Activated CD4-positive, alpha-beta T cell treated with anti-CD3 and anti-CD28 coated beads, Interleukin-2, amount 10 ng/mL, durations not matched to agents 24 days and 14 days (primary cell): ENCODE results near the gene SLC19A1. TPM values are rescaled to one million over a fixed set of nuclear protein-coding genes. Genes with fewer than 3 reads are reported as not detected.

ENCODE experiments used
- DNase-seq: peaks from one replicate; pipeline ENCODE4 v3.0.0; 2022
- H3K27ac Mint-ChIP-seq: one replicate; pipeline ENCODE4 v1.8.0; 2022; ENCODE audit warnings: mild to moderate bottlenecking, mixed read lengths
- H3K27me3 Mint-ChIP-seq: one replicate; pipeline ENCODE4 v1.8.0; 2022; ENCODE audit warnings: mixed read lengths
- H3K36me3 Mint-ChIP-seq: one replicate; pipeline ENCODE4 v1.8.0; 2022; ENCODE audit warnings: low read depth, mild to moderate bottlenecking, mixed read lengths
- H3K4me1 Mint-ChIP-seq: one replicate; pipeline ENCODE4 v1.8.0; 2021; ENCODE audit warnings: mixed read lengths
- H3K4me3 Mint-ChIP-seq: one replicate; pipeline ENCODE4 v1.8.0; 2022; ENCODE audit warnings: mild to moderate bottlenecking, moderate library complexity, mixed read lengths
- H3K9me3 Mint-ChIP-seq: one replicate; pipeline ENCODE4 v1.8.0; 2021; ENCODE audit warnings: mixed read lengths
- intact Hi-C: fragments of 100-400 bp; cut with micrococcal nuclease; formaldehyde crosslinking; loops from one replicate; pipeline ENCODE4 v1.15.1; 2023
- total RNA-seq: library from RNA; stranded (reverse); gene quantifications from 2 replicates; pipeline ENCODE4 v1.2.3, GENCODE V29; 2022

The SLC19A1 gene
- 100 and 102 TPM in 2 replicates for total RNA-seq

DNA sequence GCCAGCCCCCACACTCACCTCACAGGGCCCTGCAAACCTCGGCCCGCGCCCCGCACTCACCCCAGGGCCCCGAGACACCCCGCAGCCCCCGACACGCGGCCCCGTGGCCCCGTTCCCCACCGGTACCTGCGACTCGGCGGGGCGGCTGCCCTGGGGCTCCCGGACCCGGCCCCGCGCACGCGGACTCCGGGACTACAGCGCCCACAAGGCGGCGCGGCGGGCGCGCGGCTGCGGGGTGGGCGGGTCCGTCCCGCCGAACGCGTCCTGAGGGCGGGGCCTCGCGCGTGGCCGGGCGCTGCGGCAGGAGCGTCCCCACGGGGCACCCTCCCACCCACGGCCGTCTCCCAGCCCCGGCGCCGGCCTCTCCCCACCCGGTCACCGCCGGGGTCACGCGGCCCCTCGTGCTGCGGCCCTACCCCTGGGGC lies at the start of gene SLC19A1:
Gene SLC19A1 (minus strand): TSS at position 199 of the 425 bp plus-strand sequence. CDS start 4,481 bp downstream, outside the sequence.
- H3K4me3 Mint-ChIP-seq: peak within 1 kb of the TSS; percentile 84
- intact Hi-C loops: no loop called here
- H3K9me3 Mint-ChIP-seq: no peaks in the 10 kb centered on the region
- DNase-seq: peak; percentile 95
- peaks cover 16% of the 10 kb centered on the region for H3K36me3 Mint-ChIP-seq
- no peaks in the 10 kb centered on the region for H3K27me3 Mint-ChIP-seq
- peak within 1 kb of the TSS; percentile 84 for H3K27ac Mint-ChIP-seq
- H3K4me1 Mint-ChIP-seq: peaks cover 11% of the 10 kb centered on the region

DNA sequence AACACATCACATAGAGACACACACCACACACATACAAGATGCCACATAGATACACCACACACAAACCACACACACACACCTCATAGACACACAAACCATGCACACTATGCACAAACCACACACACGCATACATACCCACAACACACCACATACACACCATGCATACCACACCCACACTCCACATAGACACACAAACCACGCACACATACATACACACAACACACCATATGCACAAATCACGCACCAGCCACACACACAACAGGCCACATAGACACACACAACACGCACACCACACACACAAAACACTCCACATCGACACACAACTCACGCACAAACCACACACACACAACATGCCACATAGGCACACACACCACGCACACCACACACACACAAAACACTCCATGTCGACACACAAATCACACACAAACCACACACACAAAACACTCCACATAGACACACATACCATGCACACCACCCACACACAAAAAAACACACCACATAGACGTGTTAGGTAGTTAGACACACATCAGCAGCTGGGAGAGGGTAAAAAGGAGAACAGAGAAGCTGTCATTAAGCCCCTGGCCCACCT lies 49.5 kb upstream of the SLC19A1 start:
- H3K4me3 Mint-ChIP-seq: no peak overlapping the region
- DNase-seq: no peak
- intact Hi-C loops: loop anchor here (1.0 to 2.0 kb wide), 4 partner anchors 23 to 227 kb away; no protein-coding TSS in a partner anchor
- peaks cover 16% of the 10 kb centered on the region for H3K4me1 Mint-ChIP-seq
- peaks cover 21% of the 10 kb centered on the region for H3K27me3 Mint-ChIP-seq
- peaks cover 2% of the 10 kb centered on the region for H3K36me3 Mint-ChIP-seq
- peaks cover 20% of the 10 kb centered on the region for H3K9me3 Mint-ChIP-seq
- H3K27ac Mint-ChIP-seq: no peak overlapping the region

DNA sequence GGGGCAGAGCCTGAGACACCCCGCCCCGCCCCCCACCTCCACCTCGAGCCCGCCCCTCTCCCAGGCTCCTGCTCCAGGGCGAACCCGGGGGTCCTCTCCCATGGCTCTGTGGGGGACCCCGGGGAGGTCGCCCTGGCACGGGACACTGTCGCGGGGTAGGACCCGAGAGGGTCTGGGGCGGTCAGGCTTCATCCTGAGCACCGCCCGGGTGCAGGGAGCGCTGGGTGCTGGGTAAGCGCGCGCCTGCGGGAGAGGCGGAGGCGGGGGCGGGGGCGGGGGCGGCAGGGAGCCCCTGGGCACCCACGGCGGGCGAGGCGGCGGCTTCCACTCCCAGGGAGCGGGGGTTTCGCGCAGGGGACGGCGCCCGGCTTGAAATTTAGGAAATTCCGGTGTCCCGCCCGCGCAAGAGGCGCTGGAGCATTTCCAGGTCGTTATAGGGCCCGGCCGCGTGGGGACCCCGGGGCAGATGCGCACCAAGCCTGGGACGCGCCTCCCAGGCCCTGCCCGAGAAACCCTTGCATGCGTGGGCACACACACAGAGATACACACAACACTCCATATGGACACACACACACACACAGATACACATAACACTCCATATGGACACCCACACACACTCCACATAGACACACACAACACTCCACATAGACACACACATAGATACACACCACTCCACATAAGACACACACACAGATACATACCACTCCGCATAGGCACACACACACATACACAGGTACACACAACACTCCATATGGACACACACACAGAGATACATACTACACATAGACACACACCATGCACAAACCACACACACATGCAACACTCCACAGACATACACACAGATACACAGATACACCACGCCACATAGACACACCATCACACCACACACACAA lies 48.7 kb upstream of the SLC19A1 start:
- Mint-ChIP-seq H3K27ac (no peak overlapping the region), H3K36me3 (peaks cover 2% of the 10 kb centered on the region), H3K4me1 (peaks cover 12% of the 10 kb centered on the region), H3K4me3 (no peak overlapping the region), H3K9me3 (peaks cover 26% of the 10 kb centered on the region), H3K27me3 (peaks cover 22% of the 10 kb centered on the region)
- peak; percentile 88 for DNase-seq
- intact Hi-C loops: loop anchor here (1.0 kb wide), 1 partner anchor 52 kb away; the partner anchor contains the start of gene PCBP3

DNA sequence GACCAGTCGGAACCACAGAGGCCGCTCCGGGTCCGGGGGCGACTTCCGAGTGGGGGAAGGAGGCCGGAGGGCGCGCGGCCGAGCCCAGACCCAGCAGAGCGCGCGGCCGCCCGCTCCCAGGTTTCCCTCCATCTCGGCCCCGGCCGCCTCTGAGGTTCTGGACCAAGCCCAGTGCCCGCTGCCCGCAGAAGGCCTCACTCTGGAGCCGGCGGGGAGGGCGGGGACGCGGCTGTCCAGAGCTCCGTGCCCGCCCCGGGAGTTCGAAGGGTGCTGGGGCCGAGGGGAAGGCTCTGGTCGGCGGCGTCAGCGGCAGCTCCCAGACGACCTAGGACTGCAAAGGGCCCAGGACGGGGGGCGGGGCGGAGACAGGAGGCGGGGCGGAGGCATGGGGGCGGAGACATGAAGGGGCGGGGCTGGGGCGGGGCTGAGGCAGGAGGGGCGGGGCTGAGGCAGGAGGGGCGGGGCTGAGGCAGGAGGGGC lies 48.0 kb upstream of the SLC19A1 start:
- Mint-ChIP-seq H3K9me3 (peaks cover 29% of the 10 kb centered on the region), H3K4me1 (peaks cover 12% of the 10 kb centered on the region), H3K36me3 (peaks cover 2% of the 10 kb centered on the region), H3K27me3 (peaks cover 22% of the 10 kb centered on the region), H3K27ac (no peak overlapping the region), H3K4me3 (peak overlapping the region; percentile 58)
- intact Hi-C loops: loop anchor here (1.0 kb wide), 1 partner anchor 53 kb away; the partner anchor contains the start of gene PCBP3
- DNase-seq: peak; percentile 91

DNA sequence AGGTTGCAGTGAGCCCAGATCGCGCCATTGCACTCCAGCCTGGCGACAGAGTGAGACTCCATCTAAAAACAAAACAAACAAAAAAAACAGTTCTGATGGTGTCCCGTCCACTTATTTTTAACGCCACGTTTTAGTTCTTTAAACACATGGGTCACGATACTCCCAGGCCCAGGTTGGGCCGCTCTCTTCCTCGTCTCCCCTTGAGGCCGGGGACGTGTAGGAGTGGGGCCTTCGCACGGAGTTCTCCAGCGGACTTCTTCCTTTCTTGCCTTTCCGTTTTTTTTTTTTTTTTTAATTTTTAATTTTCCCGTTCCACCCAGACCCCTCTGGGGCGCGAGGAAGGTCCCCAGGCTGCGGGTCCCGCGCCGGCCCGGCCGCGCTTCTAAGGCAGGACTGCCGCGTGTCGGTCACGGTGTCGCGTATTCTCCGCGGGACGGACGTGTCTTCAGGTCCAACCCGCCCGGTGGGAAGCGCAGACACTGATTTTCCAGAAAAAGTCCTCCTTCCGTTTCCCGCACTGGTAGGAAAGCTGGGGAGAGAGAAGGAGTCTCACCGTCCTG lies 47.5 kb upstream of the SLC19A1 start:
- Mint-ChIP-seq H3K4me3 (no peak overlapping the region), H3K9me3 (peaks cover 30% of the 10 kb centered on the region), H3K27me3 (peaks cover 22% of the 10 kb centered on the region), H3K4me1 (peaks cover 12% of the 10 kb centered on the region), H3K27ac (no peak overlapping the region), H3K36me3 (peaks cover 2% of the 10 kb centered on the region)
- no peak for DNase-seq
- intact Hi-C loops: loop anchor here (1.0 kb wide), 1 partner anchor 54 kb away; the partner anchor contains the start of gene PCBP3

DNA sequence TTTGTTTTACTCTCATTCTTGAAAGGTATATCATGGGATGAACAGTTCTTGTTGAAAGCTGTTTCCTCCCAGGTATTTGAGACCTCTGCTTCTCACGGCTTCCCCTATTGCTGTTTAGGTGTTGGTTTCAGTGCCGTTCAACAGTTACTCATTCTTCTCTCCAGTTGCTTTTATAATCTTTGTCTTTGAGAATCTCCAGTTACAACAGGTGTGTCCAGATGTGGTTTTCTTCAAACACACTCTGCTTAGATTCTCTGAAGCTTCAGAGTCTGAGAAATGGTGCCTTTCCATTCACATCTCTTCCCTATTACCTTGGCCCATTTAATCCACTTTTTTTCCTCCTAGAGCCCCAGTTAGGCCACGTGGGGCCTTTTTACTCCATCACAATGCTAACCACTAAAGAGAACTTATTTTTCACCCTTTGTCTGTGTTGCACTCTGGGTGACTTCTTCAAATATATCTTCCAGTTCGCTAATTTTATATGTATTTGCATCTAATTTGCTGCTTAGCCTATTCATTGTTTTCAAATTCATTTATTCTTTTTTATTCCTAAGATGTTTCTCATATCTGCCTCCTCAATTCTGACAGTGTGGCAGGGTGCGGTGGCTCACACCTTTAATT lies 46.7 kb upstream of the SLC19A1 start:
- Mint-ChIP-seq H3K27ac (no peak overlapping the region), H3K4me3 (no peak overlapping the region), H3K36me3 (peaks cover 3% of the 10 kb centered on the region), H3K9me3 (peaks cover 36% of the 10 kb centered on the region), H3K27me3 (peaks cover 22% of the 10 kb centered on the region), H3K4me1 (peaks cover 7% of the 10 kb centered on the region)
- intact Hi-C loops: no loop called here
- DNase-seq: no peak

DNA sequence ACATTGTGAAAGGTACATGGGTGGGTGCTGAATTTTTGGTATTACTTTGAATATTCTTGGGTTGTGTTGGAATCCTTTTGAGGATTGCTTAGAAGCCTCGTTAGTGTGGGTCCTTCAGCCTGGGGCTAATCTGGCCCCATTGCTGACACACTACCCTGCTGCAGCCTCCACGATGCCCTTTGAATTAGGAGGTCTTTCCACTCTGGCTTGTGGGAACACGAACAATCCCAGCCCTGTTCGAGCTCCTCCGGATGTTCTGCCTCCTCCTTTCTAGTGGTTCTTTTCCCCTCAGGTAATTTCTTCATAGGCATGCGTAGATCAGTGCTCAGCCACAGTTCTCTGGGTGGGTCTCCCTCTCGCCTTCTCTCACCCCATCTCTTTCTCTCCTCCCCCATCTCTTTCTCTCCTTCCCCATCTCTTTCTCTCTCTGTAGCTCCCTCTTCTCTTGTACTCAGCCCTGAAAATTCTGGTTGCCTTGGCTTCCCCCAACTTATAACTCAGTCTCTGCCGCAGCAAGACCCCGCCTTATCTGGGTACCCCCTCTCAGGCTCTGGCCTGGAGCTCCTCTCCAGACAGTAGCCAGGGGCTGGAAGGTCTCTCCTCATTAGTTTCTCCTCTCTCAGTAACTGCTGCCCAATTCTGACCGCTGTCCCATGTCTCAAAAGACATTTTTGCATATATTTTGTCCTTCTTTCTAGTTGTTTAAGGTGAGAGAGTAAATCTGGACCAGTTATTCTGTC lies 46.0 kb upstream of the SLC19A1 start:
- Mint-ChIP-seq H3K27me3 (peaks cover 22% of the 10 kb centered on the region), H3K9me3 (peaks cover 36% of the 10 kb centered on the region), H3K36me3 (peaks cover 3% of the 10 kb centered on the region), H3K4me3 (no peak overlapping the region), H3K4me1 (peaks cover under 1% of the 10 kb centered on the region), H3K27ac (no peak overlapping the region)
- DNase-seq: no peak
- intact Hi-C loops: no loop called here

DNA sequence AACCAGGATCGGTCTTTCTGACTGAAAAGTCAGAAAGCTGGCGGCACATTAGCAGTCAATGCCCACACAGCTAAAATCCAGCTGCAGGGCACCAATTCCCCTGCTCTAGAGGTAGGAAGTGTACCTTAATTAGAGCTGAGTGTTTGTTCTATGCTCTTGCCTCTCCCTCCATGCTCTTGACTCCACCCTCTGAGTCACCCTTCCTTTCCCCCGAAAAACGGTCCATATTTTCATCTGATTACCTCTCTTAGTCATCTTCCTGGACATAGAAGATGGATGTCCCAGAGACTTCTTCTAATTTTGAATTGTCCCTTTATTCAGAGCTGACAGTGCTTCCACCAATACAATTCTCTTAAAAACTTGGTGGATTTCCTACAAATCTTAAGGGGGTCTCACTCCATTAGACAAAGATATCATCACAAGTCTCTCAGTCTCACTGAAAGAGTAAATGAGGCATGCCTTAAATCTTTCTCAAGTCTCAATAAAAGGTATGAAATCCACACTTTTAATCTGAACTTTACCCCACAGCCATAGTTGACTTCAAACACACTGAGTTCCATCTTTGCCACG lies 44.1 kb upstream of the SLC19A1 start:
- peaks cover 25% of the 10 kb centered on the region for H3K27me3 Mint-ChIP-seq
- peaks cover 3% of the 10 kb centered on the region for H3K36me3 Mint-ChIP-seq
- no peak overlapping the region for H3K4me3 Mint-ChIP-seq
- H3K9me3 Mint-ChIP-seq: peaks cover 40% of the 10 kb centered on the region
- no peak overlapping the region for H3K27ac Mint-ChIP-seq
- intact Hi-C loops: no loop called here
- DNase-seq: no peak
- H3K4me1 Mint-ChIP-seq: no peaks in the 10 kb centered on the region

DNA sequence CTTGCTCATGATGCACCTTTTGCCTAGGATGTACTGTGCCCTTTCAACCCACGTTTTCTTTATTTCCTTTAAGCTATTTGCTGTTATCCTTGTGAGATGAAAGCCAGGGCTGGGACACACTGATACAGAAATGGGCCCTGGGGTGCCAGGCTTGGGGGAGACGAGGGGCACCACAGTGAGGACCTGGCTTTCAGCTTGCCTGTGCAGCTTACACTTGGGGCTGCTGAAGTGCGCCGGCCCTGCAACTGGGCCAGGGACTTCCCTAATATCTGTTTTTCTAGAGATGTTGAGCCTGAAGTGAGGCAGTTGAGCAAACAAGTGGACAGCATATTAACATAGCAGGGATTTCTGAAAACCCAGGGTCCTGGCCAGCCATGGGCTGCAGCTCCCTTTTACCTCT lies 42.5 kb upstream of the SLC19A1 start:
- peaks cover 40% of the 10 kb centered on the region for H3K9me3 Mint-ChIP-seq
- no peak for DNase-seq

DNA sequence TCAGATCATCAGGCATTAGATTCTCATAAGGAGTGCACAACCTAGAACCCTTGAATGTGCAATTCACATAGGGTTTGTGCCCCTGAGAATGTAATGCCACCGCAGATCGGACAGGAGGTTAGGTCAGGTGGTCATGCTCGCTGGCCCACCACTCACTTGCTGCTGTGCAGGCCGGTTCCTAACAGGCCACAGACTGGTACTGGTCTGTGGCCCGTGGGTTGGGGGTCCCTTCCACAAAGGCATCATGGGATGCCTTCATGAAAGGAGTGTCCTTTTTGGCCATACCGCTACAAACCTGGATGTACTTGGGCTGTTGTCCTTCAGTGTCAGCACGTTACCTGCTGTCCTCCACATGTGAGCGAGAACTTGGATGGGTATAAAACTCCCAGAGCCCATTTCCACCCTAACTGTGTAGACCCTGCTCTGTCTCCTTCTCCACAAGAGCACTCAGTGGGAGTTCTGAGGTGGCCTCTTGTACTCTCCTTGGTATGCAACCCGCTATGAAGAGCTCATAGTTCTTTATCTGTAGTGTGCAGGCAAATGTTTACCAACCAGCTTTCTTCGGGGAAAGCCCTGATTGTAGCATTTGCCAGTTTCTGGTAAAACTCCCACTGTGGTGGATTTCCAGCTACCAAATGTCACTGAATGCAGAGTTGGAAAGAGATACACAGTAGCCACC lies 41.7 kb upstream of the SLC19A1 start:
- Mint-ChIP-seq H3K9me3 (peaks cover 40% of the 10 kb centered on the region), H3K4me3 (no peak overlapping the region), H3K4me1 (no peaks in the 10 kb centered on the region), H3K27me3 (peaks cover 22% of the 10 kb centered on the region), H3K36me3 (peaks cover 3% of the 10 kb centered on the region), H3K27ac (no peak overlapping the region)
- intact Hi-C loops: no loop called here
- no peak for DNase-seq

More for the DNA sequence above, 42.5 kb upstream of the SLC19A1 start:
- H3K27me3 Mint-ChIP-seq: peaks cover 25% of the 10 kb centered on the region
- peaks cover 3% of the 10 kb centered on the region for H3K36me3 Mint-ChIP-seq
- no peak overlapping the region for H3K4me3 Mint-ChIP-seq
- no peak overlapping the region for H3K27ac Mint-ChIP-seq
- no peaks in the 10 kb centered on the region for H3K4me1 Mint-ChIP-seq
- intact Hi-C loops: no loop called here

DNA sequence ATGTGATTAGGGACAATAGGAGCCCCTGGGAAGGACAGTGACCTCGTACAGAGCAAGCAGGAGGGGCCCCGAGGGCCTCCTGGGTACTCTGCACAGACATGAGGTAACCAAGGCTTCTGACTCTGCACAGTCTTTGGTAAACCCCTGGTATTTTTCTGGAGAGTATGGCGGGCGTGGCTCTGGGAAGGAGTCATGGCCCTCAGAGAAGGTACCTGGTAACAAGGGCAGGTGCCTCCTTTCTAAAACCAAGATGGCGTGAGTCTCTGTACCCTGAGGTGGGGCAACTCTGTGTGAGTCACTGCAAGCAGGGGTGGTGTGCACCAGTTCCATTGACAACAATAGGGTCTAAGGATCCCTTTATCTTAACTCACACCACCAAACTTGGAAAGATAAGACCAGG lies 39.9 kb upstream of the SLC19A1 start:
- H3K4me1 Mint-ChIP-seq: no peaks in the 10 kb centered on the region
- H3K9me3 Mint-ChIP-seq: peaks cover 23% of the 10 kb centered on the region
- no peak overlapping the region for H3K27ac Mint-ChIP-seq
- no peak overlapping the region for H3K4me3 Mint-ChIP-seq
- intact Hi-C loops: no loop called here
- peaks cover 1% of the 10 kb centered on the region for H3K36me3 Mint-ChIP-seq
- no peak for DNase-seq
- peaks cover 6% of the 10 kb centered on the region for H3K27me3 Mint-ChIP-seq

DNA sequence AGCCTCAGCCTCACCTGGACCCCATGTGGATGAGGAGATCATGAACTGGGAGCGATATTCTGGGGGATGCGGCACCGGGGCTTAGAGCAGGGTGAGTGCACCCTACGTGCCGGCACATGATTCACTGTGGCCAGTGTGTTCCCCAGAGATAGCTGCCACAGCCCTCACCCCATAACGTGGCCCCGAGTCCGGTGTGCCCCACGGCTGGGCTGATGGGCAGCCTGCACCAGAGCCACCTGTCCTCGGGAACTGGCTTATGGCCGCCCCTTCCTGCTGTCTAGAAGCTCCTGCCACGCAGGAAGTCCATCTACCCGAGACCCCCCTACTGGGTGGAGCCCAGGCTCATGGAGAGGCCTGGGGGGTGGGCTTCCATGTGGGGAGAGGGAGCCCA lies 39.1 kb upstream of the SLC19A1 start:
- no peaks in the 10 kb centered on the region for H3K4me1 Mint-ChIP-seq
- no peak overlapping the region for H3K27ac Mint-ChIP-seq
- H3K9me3 Mint-ChIP-seq: peaks cover 17% of the 10 kb centered on the region
- intact Hi-C loops: no loop called here
- H3K4me3 Mint-ChIP-seq: no peak overlapping the region
- peaks cover 4% of the 10 kb centered on the region for H3K27me3 Mint-ChIP-seq
- no peak for DNase-seq
- peaks cover 1% of the 10 kb centered on the region for H3K36me3 Mint-ChIP-seq
